A549 (cell line): Measurements from ENCODE around the gene ABLIM1. TPM values are rescaled to one million over a fixed set of nuclear protein-coding genes. Genes with fewer than 3 reads are reported as not detected.

Source experiments
- ATAC-seq, 2 experiments: fragments of 200-7000 bp in 1 of 2; fragments of >200 bp in 1 of 2; cut with Nextera tagmentation in 1 of 2; cut with Tn5 transposase in 1 of 2; 3 replicates each; pipeline versions ENCODE4 v1.8.0 to v1.9.1; 2018 to 2020; ENCODE audit warnings: mild to moderate bottlenecking in 1 of 2, moderate library complexity in 1 of 2
- CTCF ChIA-PET: fragments of 300-600 bp; sonication (Branson Sonifier 250); formaldehyde crosslinking; extraction: SDS; loops from one replicate; lab custom pipeline; 2021; ENCODE audit warnings: antibody characterized with exemption, inconsistent platforms; lab: Yijun Ruan, JAX
- POLR2A ChIA-PET: fragments of 350-600 bp; formaldehyde crosslinking; extraction: SDS; loops from one replicate; lab custom pipeline; 2021; ENCODE audit warnings: antibody characterized with exemption, inconsistent platforms; lab: Yijun Ruan, JAX
- DNase-seq, 2 experiments: peaks; one replicate each; pipeline versions ENCODE4 v3.0.0 to v3.0.0-alpha.2; 2011 to 2016; ENCODE audit warnings: low read depth in 1 of 2, low spot score in 1 of 2
- FAIRE-seq: peaks from 2 replicates; lab custom pipeline; 2011; peaks lifted over from hg19 to GRCh38; lab: Jason Lieb, UNC
- H3K27ac ChIP-seq, 2 experiments: fragments of >200 bp; sonication (Bioruptor Twin); formaldehyde crosslinking; 3 replicates each; pipeline ENCODE4 v1.5.1; 2016 to 2017
- H3K4me1 ChIP-seq: fragments of >200 bp; sonication (Bioruptor Twin); formaldehyde crosslinking; 3 replicates; pipeline ENCODE4 v1.6.1; 2016
- H3K4me2 ChIP-seq: fragments of >200 bp; sonication (Bioruptor Twin); formaldehyde crosslinking; 3 replicates; pipeline ENCODE4 v1.6.1; 2016
- H3K4me3 ChIP-seq: fragments of >200 bp; sonication (Bioruptor Twin); formaldehyde crosslinking; 3 replicates; pipeline ENCODE4 v1.5.1; 2016
- H3K9me3 ChIP-seq: fragments of >200 bp; sonication (Bioruptor Twin); formaldehyde crosslinking; 3 replicates; pipeline ENCODE4 v1.6.1; 2016
- BCL3 ChIP-seq: fragments of >200 bp; sonication (Bioruptor Twin); formaldehyde crosslinking; IDR thresholded peaks from 3 replicates; pipeline ENCODE4 v1.6.1; 2016
- BHLHE40 ChIP-seq: IDR thresholded peaks from 2 replicates; pipeline ENCODE4 v1.6.1; 2012; ENCODE audit warnings: low read depth, low read length, inconsistent platforms
- CBX2 ChIP-seq: fragments of 200-600 bp; sonication (generic); IDR thresholded peaks from 2 replicates; pipeline ENCODE4 v1.6.1; 2016; ENCODE audit warnings: low read depth, mild to moderate bottlenecking, borderline replicate concordance
- CBX8 ChIP-seq: fragments of 200-600 bp; sonication (generic); IDR thresholded peaks from 2 replicates; pipeline ENCODE4 v1.6.1; 2016
- CHD2 ChIP-seq: fragments of 150-350 bp; IDR thresholded peaks from 2 replicates; pipeline ENCODE4 v1.6.1; 2014; ENCODE audit warnings: low read length; ENCODE audit not compliant: partially characterized antibody
- CTCF ChIP-seq: fragments of >200 bp; sonication (Bioruptor Twin); formaldehyde crosslinking; IDR thresholded peaks from 3 replicates; pipeline ENCODE4 v1.5.1; 2016
- ELK1 ChIP-seq: fragments of 150-350 bp; IDR thresholded peaks from 2 replicates; pipeline ENCODE4 v1.6.1; 2014; ENCODE audit warnings: low read depth, mild to moderate bottlenecking, low read length
- ESRRA ChIP-seq: fragments of 150-350 bp; IDR thresholded peaks from 2 replicates; pipeline ENCODE4 v1.6.1; 2014; ENCODE audit warnings: mild to moderate bottlenecking, low read length, borderline replicate concordance
- FOSL2 ChIP-seq, 2 experiments: fragments of 450-650 bp in 1 of 2; fragments of >200 bp in 1 of 2; sonication (Bioruptor Twin) in 1 of 2; formaldehyde crosslinking; IDR thresholded peaks; 2 replicates each; pipeline versions ENCODE4 v1.5.0 to v1.6.1; 2016 to 2020; ENCODE audit warnings: mild to moderate bottlenecking in 1 of 2, moderate library complexity in 1 of 2
- GATA3 ChIP-seq: IDR thresholded peaks from 2 replicates; pipeline ENCODE4 v1.6.1; 2012; ENCODE audit warnings: borderline replicate concordance
- HOXA7 ChIP-seq: fragments of 250-450 bp; sonication (Bioruptor Pico); IDR thresholded peaks from 2 replicates; pipeline ENCODE4 v1.5.0; 2020; ENCODE audit warnings: mild to moderate bottlenecking, moderate library complexity
- HOXB13 ChIP-seq: fragments of 250-450 bp; sonication (Bioruptor Pico); IDR thresholded peaks from 2 replicates; pipeline ENCODE4 v1.5.0; 2020; ENCODE audit warnings: low read depth, mild to moderate bottlenecking, moderate library complexity
- JUNB ChIP-seq: fragments of >200 bp; sonication (Bioruptor Twin); formaldehyde crosslinking; IDR thresholded peaks from 2 replicates; pipeline ENCODE4 v1.6.1; 2016
- KDM1A ChIP-seq: fragments of 200-600 bp; sonication (generic); IDR thresholded peaks from 2 replicates; pipeline ENCODE4 v1.6.1; 2016; ENCODE audit warnings: low read depth, mild to moderate bottlenecking
- KDM5A ChIP-seq: fragments of 200-600 bp; sonication (generic); IDR thresholded peaks from 2 replicates; pipeline ENCODE4 v1.6.1; 2016; ENCODE audit warnings: antibody characterized with exemption, mild to moderate bottlenecking
- MAZ ChIP-seq: fragments of 150-350 bp; IDR thresholded peaks from 2 replicates; pipeline ENCODE4 v1.6.1; 2014; ENCODE audit warnings: antibody characterized with exemption, low read depth, low read length, borderline replicate concordance
- MYC ChIP-seq: IDR thresholded peaks from 2 replicates; pipeline ENCODE4 v1.6.1; 2012; ENCODE audit warnings: mild to moderate bottlenecking, inconsistent platforms, low read length, improper control_type of control experiment, borderline replicate concordance
- NPAS2 ChIP-seq: fragments of 250-450 bp; sonication (Bioruptor Pico); IDR thresholded peaks from 2 replicates; pipeline ENCODE4 v1.8.0; 2022; ENCODE audit warnings: mild to moderate bottlenecking, moderate library complexity, borderline replicate concordance
- PHF8 ChIP-seq: fragments of 200-600 bp; sonication (generic); IDR thresholded peaks from 2 replicates; pipeline ENCODE4 v1.6.1; 2016; ENCODE audit warnings: low read depth, mild to moderate bottlenecking, antibody characterized with exemption, moderate library complexity, borderline replicate concordance
- POLR2A ChIP-seq: IDR thresholded peaks from 2 replicates; pipeline ENCODE4 v1.6.1; 2012; ENCODE audit warnings: mild to moderate bottlenecking, low read length
- RARB ChIP-seq: fragments of 250-450 bp; sonication (Bioruptor Pico); IDR thresholded peaks from 2 replicates; pipeline ENCODE4 v1.8.0; 2021; ENCODE audit warnings: mild to moderate bottlenecking, moderate library complexity
- RCOR1 ChIP-seq: fragments of 150-350 bp; IDR thresholded peaks from 2 replicates; pipeline ENCODE4 v1.6.1; 2014; ENCODE audit warnings: antibody characterized with exemption, low read length, low read depth
- REST ChIP-seq: fragments of 200-600 bp; sonication (generic); IDR thresholded peaks from 2 replicates; pipeline ENCODE4 v1.6.1; 2016; ENCODE audit warnings: antibody characterized with exemption, mild to moderate bottlenecking, moderate library complexity
- RNF2 ChIP-seq: fragments of 200-600 bp; sonication (generic); IDR thresholded peaks from 2 replicates; pipeline ENCODE4 v1.6.1; 2016; ENCODE audit warnings: low read depth, mild to moderate bottlenecking, antibody characterized with exemption, moderate library complexity, borderline replicate concordance
- SMC3 ChIP-seq: fragments of >200 bp; sonication (Bioruptor Twin); formaldehyde crosslinking; IDR thresholded peaks from 3 replicates; pipeline ENCODE4 v1.6.1; 2018; ENCODE audit warnings: inconsistent platforms
- SREBF2 ChIP-seq: fragments of 450-650 bp; IDR thresholded peaks from 2 replicates; pipeline ENCODE4 v1.6.1; 2014; ENCODE audit warnings: mild to moderate bottlenecking, moderate library complexity
- USF2 ChIP-seq: fragments of 450-650 bp; IDR thresholded peaks from 2 replicates; pipeline ENCODE4 v1.6.1; 2014; ENCODE audit warnings: antibody characterized with exemption
- ZC3H11A ChIP-seq: fragments of 450-650 bp; IDR thresholded peaks from 2 replicates; pipeline ENCODE4 v1.6.1; 2014; ENCODE audit warnings: antibody characterized with exemption, mild to moderate bottlenecking
- ZFP36 ChIP-seq: fragments of 450-650 bp; IDR thresholded peaks from 2 replicates; pipeline ENCODE4 v1.6.1; 2014; ENCODE audit warnings: borderline replicate concordance; ENCODE audit not compliant: partially characterized antibody
- ZNF302 ChIP-seq: fragments of 250-450 bp; sonication (Bioruptor Pico); IDR thresholded peaks from 2 replicates; pipeline ENCODE4 v1.9.0; 2021; ENCODE audit warnings: inconsistent platforms, mild to moderate bottlenecking, moderate library complexity
- WGBS: methylation state at CpG from one replicate; pipeline ENCODE4 v1.1.6; 2017; ENCODE audit errors: missing lambda C conversion rate; 5-methylcytosine and 5-hydroxymethylcytosine counted together
- polyA plus RNA-seq, 4 experiments: library from polyadenylated mRNA; depleted of rRNA in 3 of 4; stranded (reverse); fragments of >200 nt; fragmentation: RNase III in 1 of 4; extraction: RNeasy Plus Mini Kit Qiagen cat#74134 plus additional on column Dnase treatment in 1 of 4; gene quantifications; 2 replicates in 3 of 4; 3 replicates in 1 of 4; pipeline ENCODE4 v1.2.3, GENCODE V29; 2011 to 2017
- TF ChIP-seq, protein P1 (sequence below): fragments of 250-450 bp; sonication (Bioruptor Pico); IDR thresholded peaks from 2 replicates; pipeline ENCODE4 v1.5.0; 2020; ENCODE audit warnings: low read depth, mild to moderate bottlenecking, moderate library complexity
- TF ChIP-seq, protein P2 (sequence below): IDR thresholded peaks from 2 replicates; pipeline ENCODE4 v1.6.1; 2012; ENCODE audit warnings: low read depth, borderline replicate concordance

ABLIM1 gene
- polyA plus RNA-seq, 2 of the 4 experiments (the other 2 are of a cell fraction), result 21.4 to 70.2 TPM

DNA sequence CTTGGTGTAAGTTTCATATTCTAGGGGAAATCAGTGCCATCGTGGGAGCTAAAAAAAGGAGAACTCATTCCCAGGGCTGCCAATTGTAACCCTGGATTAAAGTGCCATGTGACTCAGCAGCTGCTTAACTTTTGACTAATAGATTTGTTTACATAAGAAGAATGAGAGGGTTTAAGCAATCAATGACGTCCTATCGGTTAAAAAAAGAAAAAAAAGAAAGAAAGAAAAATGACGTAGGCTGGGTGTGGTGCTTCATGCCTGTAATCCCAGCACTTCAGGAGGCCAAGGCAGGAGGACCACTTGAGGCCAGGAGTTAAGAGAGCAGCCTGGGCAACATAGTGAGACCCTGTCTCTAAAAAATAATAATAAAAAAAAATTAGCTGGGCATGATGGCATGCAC is 137.6 kb downstream of the ABLIM1 start:
- Histone ChIP-seq H3K4me2 (peak overlapping the region; percentile 63), H3K4me3 (no peak overlapping the region), H3K4me1 (peaks cover 68% of the 10 kb centered on the region), H3K27ac (peak overlapping the region; percentile 75 to 83), H3K9me3 (no peaks in the 10 kb centered on the region)
- CTCF ChIA-PET, result interaction anchor here (0.9 to 2.7 kb wide), 7 partner anchors 12 to 216 kb away, joined by 3 to 10 read pairs (median 3); no protein-coding TSS in a partner anchor
- no peak for FAIRE-seq
- peak; percentile 81 to 90 for DNase-seq
- ATAC-seq, result peak; percentile 45 to 50; a peak in 5 of 6 replicates
- 2% methylated on average over 4 of the region's 4 CpGs for WGBS
- POLR2A ChIA-PET, result no interaction called here
- TF ChIP-seq MAZ, result no peak
- no peak for TF ChIP-seq RNF2
- TF ChIP-seq HOXA7 (CRISPR knock-in tag), result no peak
- TF ChIP-seq SMC3, result no peak
- TF ChIP-seq, protein P1, sequence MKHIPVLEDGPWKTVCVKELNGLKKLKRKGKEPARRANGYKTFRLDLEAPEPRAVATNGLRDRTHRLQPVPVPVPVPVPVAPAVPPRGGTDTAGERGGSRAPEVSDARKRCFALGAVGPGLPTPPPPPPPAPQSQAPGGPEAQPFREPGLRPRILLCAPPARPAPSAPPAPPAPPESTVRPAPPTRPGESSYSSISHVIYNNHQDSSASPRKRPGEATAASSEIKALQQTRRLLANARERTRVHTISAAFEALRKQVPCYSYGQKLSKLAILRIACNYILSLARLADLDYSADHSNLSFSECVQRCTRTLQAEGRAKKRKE (CRISPR knock-in tag), result no peak
- no peak for TF ChIP-seq REST
- no peak for TF ChIP-seq MYC
- peak; percentile 61; the same call in 1 of the 2 replicates for TF ChIP-seq GATA3
- TF ChIP-seq RARB (CRISPR knock-in tag), result no peak
- TF ChIP-seq CBX2, result no peak
- no peak for TF ChIP-seq ZNF302 (CRISPR knock-in tag)
- TF ChIP-seq ZC3H11A, result no peak
- peak; percentile 82 for TF ChIP-seq JUNB
- no peak for TF ChIP-seq CBX8
- no peak for TF ChIP-seq KDM1A
- no peak for TF ChIP-seq ZFP36
- TF ChIP-seq FOSL2 (IDR thresholded peaks at IDR 0.05), result peak; percentile 59; the same call in 1 of the 2 replicates
- peak; percentile 90 for TF ChIP-seq FOSL2 (CRISPR knock-in tag; IDR thresholded peaks at IDR 0.05)
- TF ChIP-seq BCL3, result peak; percentile 45; the same call in 1 of the 3 replicates
- no peak for TF ChIP-seq ESRRA
- TF ChIP-seq RCOR1, result no peak
- TF ChIP-seq, protein P2, sequence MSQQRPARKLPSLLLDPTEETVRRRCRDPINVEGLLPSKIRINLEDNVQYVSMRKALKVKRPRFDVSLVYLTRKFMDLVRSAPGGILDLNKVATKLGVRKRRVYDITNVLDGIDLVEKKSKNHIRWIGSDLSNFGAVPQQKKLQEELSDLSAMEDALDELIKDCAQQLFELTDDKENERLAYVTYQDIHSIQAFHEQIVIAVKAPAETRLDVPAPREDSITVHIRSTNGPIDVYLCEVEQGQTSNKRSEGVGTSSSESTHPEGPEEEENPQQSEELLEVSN, result no peak
- no peak for TF ChIP-seq SREBF2
- TF ChIP-seq BHLHE40, result no peak
- TF ChIP-seq ELK1, result no peak
- no peak for TF ChIP-seq PHF8
- no peak for TF ChIP-seq POLR2A
- TF ChIP-seq KDM5A, result no peak
- no peak for TF ChIP-seq NPAS2 (CRISPR knock-in tag)
- TF ChIP-seq HOXB13 (CRISPR knock-in tag), result no peak
- peak; percentile 73 for TF ChIP-seq USF2
- no peak for TF ChIP-seq CTCF
- TF ChIP-seq CHD2, result no peak
